GM12874 (cell line): Measurements from ENCODE around the gene ACOXL.

Source experiments
- CTCF ChIP-seq: IDR thresholded peaks from 2 replicates; pipeline ENCODE4 v1.5.1; 2011; ENCODE audit warnings: low read depth, mild to moderate bottlenecking, control low read depth, low read length, moderate library complexity; ENCODE audit not compliant: insufficient read depth

The ACOXL gene

GRCh38 chr2:111053825-111054515, 321.6 kb downstream of the ACOXL start:
- no peak for TF ChIP-seq CTCF

GRCh38 chr2:111054791-111055691, 322.7 kb downstream of the ACOXL start:
- TF ChIP-seq CTCF: no peak

- no peak for TF ChIP-seq CTCF
Measured at GRCh38 chr2:111055735-111056134, 323.4 kb downstream of the ACOXL start.

GRCh38 chr2:111057045-111057444, 324.7 kb downstream of the ACOXL start:
- TF ChIP-seq CTCF: no peak

- TF ChIP-seq CTCF: no peak
Measured at GRCh38 chr2:111057721-111058120, 325.3 kb downstream of the ACOXL start.

- no peak for TF ChIP-seq CTCF
Measured at GRCh38 chr2:111058264-111058663, 325.9 kb downstream of the ACOXL start.

GRCh38 chr2:111061191-111061590, 328.8 kb downstream of the ACOXL start:
- no peak for TF ChIP-seq CTCF
